Adrenal gland (tissue), 12 donors: ENCODE results near the gene COL10A1. TPM values are rescaled to one million over a fixed set of nuclear protein-coding genes. Genes with fewer than 3 reads are reported as not detected.

Experiments used
- DNase-seq, 7 donors: peaks; one replicate each; pipeline ENCODE4 v3.0.0-alpha.2; 2019 to 2020
- H3K27ac ChIP-seq, 5 donors: fragments of 200-600 bp; sonication (generic) in 4 of 5; 1 replicate in 3 of 5; 2 replicates in 2 of 5; pipeline versions ENCODE4 v1.5.1 to v1.8.0; 2016 to 2020; ENCODE audit warnings: mild to moderate bottlenecking in 1 of 5
- H3K27me3 ChIP-seq: fragments of 200-600 bp; 2 replicates; pipeline ENCODE4 v1.8.0; 2021
- H3K36me3 ChIP-seq, 2 donors: fragments of 200-600 bp; replicated peaks in 1 of 2; 1 replicate in 1 of 2; 2 replicates in 1 of 2; pipeline versions ENCODE4 v1.5.1 to v1.8.0; 2018 to 2022
- H3K4me1 ChIP-seq, 2 donors: fragments of 200-600 bp; replicated peaks in 1 of 2; 1 replicate in 1 of 2; 2 replicates in 1 of 2; pipeline versions ENCODE4 v1.5.1 to v1.8.0; 2018 to 2021
- H3K4me3 ChIP-seq, 4 donors: fragments of 200-600 bp; sonication (generic) in 3 of 4; one replicate each; pipeline ENCODE4 v1.5.1; 2016 to 2018
- H3K9me3 ChIP-seq, 3 donors: fragments of 200-600 bp; sonication (generic) in 1 of 3; replicated peaks in 1 of 3; 1 replicate in 2 of 3; 2 replicates in 1 of 3; pipeline versions ENCODE4 v1.5.1 to v1.8.0; 2016 to 2021
- CTCF ChIP-seq, 6 experiments: fragments of 450-650 bp in 4 of 6; fragments of 200-600 bp in 2 of 6; sonication (generic) in 1 of 6; IDR thresholded peaks; 1 replicate in 5 of 6; 2 replicates in 1 of 6; pipeline versions ENCODE4 v1.5.1 to v1.8.0; 2016 to 2021; ENCODE audit warnings: antibody characterized with exemption in 6 of 6, mild to moderate bottlenecking in 2 of 6, moderate library complexity in 1 of 6
- POLR2A ChIP-seq, 2 donors: fragments of 450-650 bp; IDR thresholded peaks; one replicate each; pipeline ENCODE4 v1.6.1; 2017; ENCODE audit warnings: antibody characterized with exemption in 2 of 2, mild to moderate bottlenecking in 2 of 2, moderate library complexity in 1 of 2
- WGBS, 4 donors: extraction: QIAGEN DNeasy Blood & Tissue Kit in 2 of 4; methylation state at CpG; one replicate each; pipeline versions ENCODE4 v1.1.5 to v1.1.7; 2013 to 2017; 5-methylcytosine and 5-hydroxymethylcytosine counted together
- intact Hi-C, 2 donors: fragments of 100-400 bp; cut with DNase I; formaldehyde crosslinking; loops; one replicate each; pipeline versions ENCODE4 v1.14.1 to v1.15.0; 2022 to 2023
- polyA plus RNA-seq, 3 donors: library from polyadenylated mRNA; stranded (reverse); fragments of 200-250 nt in 2 of 3; fragments of 350-450 nt in 1 of 3; fragmentation: Illumina TruSeq in 1 of 3; extraction: RNeasy Lipid Tissue Mini Kit (QIAGEN cat#74804) in 1 of 3; gene quantifications; one replicate each; pipeline ENCODE4 v1.2.3, GENCODE V29; 2013 to 2014
- total RNA-seq, 9 donors: library from RNA; depleted of rRNA in 4 of 9; stranded (reverse); fragments of >200 nt in 4 of 9; fragments of 120-200 nt in 1 of 9; fragmentation: NEBNext Ultra II Directional in 1 of 9; extraction: Animal tissue kit (Norgen Biotek cat#: 25700) in 1 of 9; gene quantifications; one replicate each; pipeline versions ENCODE4 v1.1.0 to v1.2.4, GENCODE V29; 2013 to 2023
- donor health status: healthy with polysubstance abuse.
- donor health status: Bipolar disorder and iron deficiency.
- donor health status: DM: yes; HTN: yes; CAD: no.
- donor health status: DM: no; HTN: no; CAD: no.
- donor health status: DM: no; HTN: no; CAD: no.
- donor health status: DM: yes; HTN: yes; CAD: no.

The COL10A1 gene
- total and polyA plus RNA-seq, 12 donors = under 0.01 to 0.12 (median 0.07) TPM; not detected in 9

GRCh38 chr6:116154887-116155286, 29.0 kb upstream of the COL10A1 start:
- Histone ChIP-seq H3K9me3 (no peaks in the 10 kb centered on the region), H3K4me1 (no peaks in the 10 kb centered on the region), H3K4me3 (no peak overlapping the region), H3K27me3 (no peaks in the 10 kb centered on the region), H3K36me3 (no peaks in the 10 kb centered on the region), H3K27ac (no peak overlapping the region)
- intact Hi-C loops = no loop called here
- 86 to 94% (median 90%) methylated on average over 2 of the region's 2 CpGs for WGBS, 4 donors
- DNase-seq = no peak
- TF ChIP-seq POLR2A (IDR thresholded peaks at IDR 0.05) = no peak

- intact Hi-C loops = no loop called here
- WGBS, 4 donors = 81 to 86% (median 82%) methylated on average over 1 of the region's 1 CpG
- H3K27me3 ChIP-seq = no peaks in the 10 kb centered on the region
Observed at GRCh38 chr6:116152620-116153019, 26.7 kb upstream of the COL10A1 start.

GRCh38 chr6:116145803-116146675, 20.1 kb upstream of the COL10A1 start:
- no peaks in the 10 kb centered on the region for H3K27me3 ChIP-seq
- H3K4me1 ChIP-seq = peaks cover 0 to 5% of the 10 kb centered on the region in 2 donors
- intact Hi-C loops = no loop called here
- no peak overlapping the region for H3K4me3 ChIP-seq
- WGBS, 4 donors = 88 to 93% (median 90%) methylated on average over 4 of the region's 4 CpGs
- no peak for DNase-seq
- no peak overlapping the region for H3K27ac ChIP-seq
- H3K9me3 ChIP-seq = no peaks in the 10 kb centered on the region
- no peaks in the 10 kb centered on the region for H3K36me3 ChIP-seq
- TF ChIP-seq CTCF (IDR thresholded peaks at IDR 0.05) (no peak), POLR2A (IDR thresholded peaks at IDR 0.05) (no peak)

More at GRCh38 chr6:116152620-116153019, 26.7 kb upstream of the COL10A1 start:
- no peaks in the 10 kb centered on the region for H3K4me1 ChIP-seq
- no peak overlapping the region for H3K27ac ChIP-seq
- DNase-seq = no peak
- H3K36me3 ChIP-seq = no peaks in the 10 kb centered on the region
- H3K9me3 ChIP-seq = no peaks in the 10 kb centered on the region
- TF ChIP-seq CTCF (IDR thresholded peaks at IDR 0.05) (no peak), POLR2A (IDR thresholded peaks at IDR 0.05) (no peak)
- no peak overlapping the region for H3K4me3 ChIP-seq

GRCh38 chr6:116144605-116145004, 18.7 kb upstream of the COL10A1 start:
- Histone ChIP-seq H3K36me3 (no peaks in the 10 kb centered on the region), H3K4me1 (peaks cover 0 to 5% of the 10 kb centered on the region in 2 donors), H3K4me3 (no peak overlapping the region), H3K27ac (no peak overlapping the region), H3K27me3 (no peaks in the 10 kb centered on the region), H3K9me3 (no peaks in the 10 kb centered on the region)
- no peak for DNase-seq
- WGBS, 4 donors = 79 to 86% (median 82%) methylated on average over 3 of the region's 3 CpGs
- TF ChIP-seq CTCF (IDR thresholded peaks at IDR 0.05) = no peak
- TF ChIP-seq POLR2A (IDR thresholded peaks at IDR 0.05) = no peak
- intact Hi-C loops = no loop called here
